ENCODE data around the gene TIMM44. TPM values are rescaled to one million over a fixed set of nuclear protein-coding genes. Genes with fewer than 3 reads are reported as not detected.
"Not testable (repeated sequence)": the region's sequence is repeated elsewhere in the genome, so short reads cannot be mapped to it uniquely, and the experiment has no call there.

TIMM44 gene
- polyA plus RNA-seq, 1 of the 3 experiments (the other 2 are of a cell fraction), result 49.7 TPM

DNA sequence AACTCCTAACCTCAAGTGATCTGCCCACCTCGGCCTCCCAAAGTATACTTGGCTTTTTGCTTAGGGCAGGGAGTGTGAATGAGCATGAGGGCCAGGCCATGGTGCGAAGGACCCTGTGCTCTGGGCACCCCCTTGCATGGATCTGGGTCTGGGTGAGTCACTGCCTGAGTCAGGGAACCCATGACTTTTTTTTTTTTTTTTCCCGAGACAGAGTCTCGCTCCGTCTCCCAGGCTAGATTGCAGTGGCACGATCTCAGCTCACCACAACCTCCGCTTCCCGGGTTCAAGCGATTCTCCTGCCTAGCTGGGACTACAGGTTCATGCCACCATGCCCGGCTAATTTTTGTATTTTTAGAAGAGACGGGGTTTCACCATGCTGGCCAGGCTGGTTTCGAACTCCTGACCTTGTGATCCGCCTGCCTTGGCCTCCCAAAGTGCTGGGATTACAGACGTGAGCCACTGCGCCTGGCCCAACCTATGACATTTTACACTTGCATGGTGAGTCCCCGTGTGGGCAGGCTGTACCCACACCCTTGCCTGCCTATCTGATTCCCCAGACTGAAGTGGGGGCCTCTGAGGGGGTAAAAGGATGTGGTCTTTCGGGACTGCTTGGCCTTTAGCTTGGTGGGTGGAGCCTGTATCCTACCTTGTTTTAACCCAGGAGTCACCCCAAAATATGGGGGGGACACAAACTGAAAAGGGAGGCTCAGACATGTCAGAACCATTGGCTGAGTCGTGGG is 49.9 kb downstream of the TIMM44 start:
- H3K36me3 ChIP-seq (replicated peaks in 1 of 2; ENCODE audit: control insufficient read depth in 1 of 2, insufficient read depth in 2 of 2, low read length in 1 of 2); CTCF ChIA-PET; H3K4me1 ChIP-seq (ENCODE audit: control insufficient read depth in 1 of 2, insufficient read depth in 2 of 2, low read depth in 1 of 2, low read length in 1 of 2); DNase-seq; H3K27me3 ChIP-seq (ENCODE audit: insufficient read depth); H3K9ac ChIP-seq; H4K20me1 ChIP-seq (ENCODE audit: insufficient read depth); POLR2A ChIA-PET; H2AFZ ChIP-seq (ENCODE audit: low read depth); H3K9me2 ChIP-seq; H3K4me2 ChIP-seq; H3K4me3 ChIP-seq (ENCODE audit: low read depth in 2 of 2, low read length in 1 of 2); H3K27ac ChIP-seq (ENCODE audit: low read depth in 2 of 2, low read length in 1 of 2); H3F3A ChIP-seq (replicated peaks; ENCODE audit: insufficient read depth); H3K79me2 ChIP-seq (ENCODE audit: insufficient read depth); H3K9me3 ChIP-seq: not testable (repeated sequence)
- peak; percentile 52; the same call in 1 of the 2 replicates for TF ChIP-seq FOSL2 (IDR thresholded peaks at IDR 0.05; ENCODE audit: borderline replicate concordance, low read depth)
- WGBS (ENCODE audit: low lambda C conversion rate), result 63% methylated on average over 18 of the region's 18 CpGs

DNA sequence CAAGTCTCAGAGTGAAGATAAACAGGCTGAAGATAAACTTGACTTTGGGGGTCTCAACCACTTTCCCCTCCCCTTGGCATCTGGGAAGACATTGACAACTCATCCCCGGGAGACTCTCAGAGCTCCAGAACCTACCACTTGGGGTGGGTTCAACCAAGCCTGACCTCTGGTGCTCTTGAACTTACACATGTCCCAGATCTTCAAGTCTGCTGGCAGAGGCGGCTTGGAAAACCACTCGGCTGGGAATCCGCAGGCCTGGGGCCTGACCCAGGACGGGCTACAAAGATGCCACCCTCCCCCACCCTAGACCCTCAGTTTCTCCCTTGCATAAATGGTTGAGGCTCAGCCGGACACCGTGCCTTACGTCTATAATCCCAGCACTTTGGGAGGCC is 54.6 kb downstream of the TIMM44 start:
- Histone ChIP-seq H4K20me1 (ENCODE audit: insufficient read depth) (no peaks in the 10 kb centered on the region), H3K36me3 (replicated peaks in 1 of 2; ENCODE audit: control insufficient read depth in 1 of 2, insufficient read depth in 2 of 2, low read length in 1 of 2) (no peaks in the 10 kb centered on the region), H3K27ac (ENCODE audit: low read depth in 2 of 2, low read length in 1 of 2) (no peak overlapping the region), H2AFZ (ENCODE audit: low read depth) (no peak overlapping the region), H3K27me3 (ENCODE audit: insufficient read depth) (no peaks in the 10 kb centered on the region; the same call in 1 of the 2 replicates), H3K4me2 (no peak overlapping the region), H3K9ac (no peak overlapping the region), H3F3A (replicated peaks; ENCODE audit: insufficient read depth) (no peaks in the 10 kb centered on the region), H3K4me1 (ENCODE audit: control insufficient read depth in 1 of 2, insufficient read depth in 2 of 2, low read depth in 1 of 2, low read length in 1 of 2) (no peaks in the 10 kb centered on the region), H3K9me2 (no peaks in the 10 kb centered on the region), H3K79me2 (ENCODE audit: insufficient read depth) (no peaks in the 10 kb centered on the region), H3K9me3 (no peaks in the 10 kb centered on the region), H3K4me3 (ENCODE audit: low read depth in 2 of 2, low read length in 1 of 2) (no peak overlapping the region)
- WGBS (ENCODE audit: low lambda C conversion rate), result 82% methylated on average over 3 of the region's 8 CpGs
- POLR2A ChIA-PET, result no interaction called here
- TF ChIP-seq, protein P1, sequence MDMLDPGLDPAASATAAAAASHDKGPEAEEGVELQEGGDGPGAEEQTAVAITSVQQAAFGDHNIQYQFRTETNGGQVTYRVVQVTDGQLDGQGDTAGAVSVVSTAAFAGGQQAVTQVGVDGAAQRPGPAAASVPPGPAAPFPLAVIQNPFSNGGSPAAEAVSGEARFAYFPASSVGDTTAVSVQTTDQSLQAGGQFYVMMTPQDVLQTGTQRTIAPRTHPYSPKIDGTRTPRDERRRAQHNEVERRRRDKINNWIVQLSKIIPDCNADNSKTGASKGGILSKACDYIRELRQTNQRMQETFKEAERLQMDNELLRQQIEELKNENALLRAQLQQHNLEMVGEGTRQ (IDR thresholded peaks at IDR 0.05; ENCODE audit: borderline replicate concordance, low read depth, low read length), result no peak
- TF ChIP-seq FOXJ3 (CRISPR knock-in tag; IDR thresholded peaks at IDR 0.05) (no peak), RFX5 (IDR thresholded peaks at IDR 0.05; ENCODE audit: low read length) (no peak), RXRA (IDR thresholded peaks at IDR 0.05; ENCODE audit: borderline replicate concordance, low read depth) (no peak), NFIC (IDR thresholded peaks at IDR 0.05; ENCODE audit: borderline replicate concordance) (no peak), POLR2AphosphoS5 (IDR thresholded peaks at IDR 0.05; ENCODE audit: low read depth, low read length) (no peak), SMC3 (IDR thresholded peaks at IDR 0.05; ENCODE audit: low read depth, low read length) (no peak), CHD2 (IDR thresholded peaks at IDR 0.05; ENCODE audit: low read length, partially characterized antibody) (no peak), GABPA (IDR thresholded peaks at IDR 0.05; ENCODE audit: low read depth) (no peak), JUND (IDR thresholded peaks at IDR 0.05) (no peak), FOXM1 (IDR thresholded peaks at IDR 0.05; ENCODE audit: low read depth) (no peak)
- TF ChIP-seq, protein P2, sequence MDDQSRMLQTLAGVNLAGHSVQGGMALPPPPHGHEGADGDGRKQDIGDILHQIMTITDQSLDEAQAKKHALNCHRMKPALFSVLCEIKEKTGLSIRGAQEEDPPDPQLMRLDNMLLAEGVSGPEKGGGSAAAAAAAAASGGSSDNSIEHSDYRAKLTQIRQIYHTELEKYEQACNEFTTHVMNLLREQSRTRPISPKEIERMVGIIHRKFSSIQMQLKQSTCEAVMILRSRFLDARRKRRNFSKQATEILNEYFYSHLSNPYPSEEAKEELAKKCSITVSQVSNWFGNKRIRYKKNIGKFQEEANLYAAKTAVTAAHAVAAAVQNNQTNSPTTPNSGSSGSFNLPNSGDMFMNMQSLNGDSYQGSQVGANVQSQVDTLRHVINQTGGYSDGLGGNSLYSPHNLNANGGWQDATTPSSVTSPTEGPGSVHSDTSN (IDR thresholded peaks at IDR 0.05), result no peak
- TF ChIP-seq, protein P3, sequence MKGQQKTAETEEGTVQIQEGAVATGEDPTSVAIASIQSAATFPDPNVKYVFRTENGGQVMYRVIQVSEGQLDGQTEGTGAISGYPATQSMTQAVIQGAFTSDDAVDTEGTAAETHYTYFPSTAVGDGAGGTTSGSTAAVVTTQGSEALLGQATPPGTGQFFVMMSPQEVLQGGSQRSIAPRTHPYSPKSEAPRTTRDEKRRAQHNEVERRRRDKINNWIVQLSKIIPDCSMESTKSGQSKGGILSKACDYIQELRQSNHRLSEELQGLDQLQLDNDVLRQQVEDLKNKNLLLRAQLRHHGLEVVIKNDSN (IDR thresholded peaks at IDR 0.05; ENCODE audit: borderline replicate concordance, low read depth), result no peak
- TF ChIP-seq, protein P4, sequence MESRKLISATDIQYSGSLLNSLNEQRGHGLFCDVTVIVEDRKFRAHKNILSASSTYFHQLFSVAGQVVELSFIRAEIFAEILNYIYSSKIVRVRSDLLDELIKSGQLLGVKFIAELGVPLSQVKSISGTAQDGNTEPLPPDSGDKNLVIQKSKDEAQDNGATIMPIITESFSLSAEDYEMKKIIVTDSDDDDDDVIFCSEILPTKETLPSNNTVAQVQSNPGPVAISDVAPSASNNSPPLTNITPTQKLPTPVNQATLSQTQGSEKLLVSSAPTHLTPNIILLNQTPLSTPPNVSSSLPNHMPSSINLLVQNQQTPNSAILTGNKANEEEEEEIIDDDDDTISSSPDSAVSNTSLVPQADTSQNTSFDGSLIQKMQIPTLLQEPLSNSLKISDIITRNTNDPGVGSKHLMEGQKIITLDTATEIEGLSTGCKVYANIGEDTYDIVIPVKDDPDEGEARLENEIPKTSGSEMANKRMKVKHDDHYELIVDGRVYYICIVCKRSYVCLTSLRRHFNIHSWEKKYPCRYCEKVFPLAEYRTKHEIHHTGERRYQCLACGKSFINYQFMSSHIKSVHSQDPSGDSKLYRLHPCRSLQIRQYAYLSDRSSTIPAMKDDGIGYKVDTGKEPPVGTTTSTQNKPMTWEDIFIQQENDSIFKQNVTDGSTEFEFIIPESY (IDR thresholded peaks at IDR 0.05; ENCODE audit: borderline replicate concordance, low read depth), result no peak
- CTCF ChIA-PET, result interaction anchor here (0.9 to 1.4 kb wide), 2 partner anchors 13 to 20 kb away, joined by 3 read pairs; no protein-coding TSS in a partner anchor
- no peak for DNase-seq

Measured in SK-N-SH (cell line).